Common myeloid progenitor, CD34-positive (primary cell): ENCODE data around the gene SASH1.

Source experiments
- CTCF ChIA-PET: fragments of 350-600 bp; sonication (Branson Sonifier 250); formaldehyde crosslinking; loops from one replicate; lab custom pipeline; 2021; ENCODE audit warnings: antibody characterized with exemption; lab: Charles Lee
- POLR2A ChIA-PET: fragments of 350-600 bp; sonication (Branson Sonifier 250); formaldehyde crosslinking; loops from one replicate; lab custom pipeline; 2021; ENCODE audit warnings: antibody characterized with exemption; lab: Charles Lee
- DNase-seq, 3 donors: peaks; one replicate each; pipeline versions ENCODE4 v3.0.0 to v3.0.0-alpha.2; 2013
- H3K27ac ChIP-seq, 2 experiments: 1 replicate in 1 of 2; 2 replicates in 1 of 2; pipeline ENCODE4 v1.7.0; 2013; ENCODE audit warnings: inconsistent platforms in 2 of 2, low read length in 2 of 2, mild to moderate bottlenecking in 2 of 2, low read depth in 1 of 2, moderate library complexity in 1 of 2; ENCODE audit not compliant: severe bottlenecking in 2 of 2, insufficient read depth in 1 of 2, poor library complexity in 1 of 2
- H3K27me3 ChIP-seq, 5 experiments: replicated peaks in 2 of 5; 1 replicate in 3 of 5; 2 replicates in 2 of 5; pipeline versions ENCODE4 v1.6.1 to v1.7.0; 2013; ENCODE audit warnings: low read length in 4 of 5, mild to moderate bottlenecking in 2 of 5, moderate library complexity in 2 of 5, inconsistent platforms in 1 of 5; ENCODE audit not compliant: insufficient read depth in 5 of 5, control insufficient read depth in 4 of 5
- H3K36me3 ChIP-seq, 4 experiments: 1 replicate in 2 of 4; 2 replicates in 2 of 4; pipeline versions ENCODE4 v1.6.1 to v1.7.0; 2013; ENCODE audit warnings: low read length in 3 of 4, control low read depth in 1 of 4, mild to moderate bottlenecking in 1 of 4; ENCODE audit not compliant: control insufficient read depth in 4 of 4, insufficient read depth in 4 of 4
- H3K4me1 ChIP-seq, 4 experiments: 1 replicate in 3 of 4; 2 replicates in 1 of 4; pipeline versions ENCODE4 v1.6.1 to v1.7.1; 2013; ENCODE audit warnings: low read length in 3 of 4, mild to moderate bottlenecking in 3 of 4, control low read depth in 1 of 4, inconsistent platforms in 1 of 4, moderate library complexity in 1 of 4; ENCODE audit not compliant: control insufficient read depth in 4 of 4, insufficient read depth in 4 of 4; ENCODE audit errors: control extremely low read depth in 1 of 4
- H3K4me3 ChIP-seq, 7 experiments: 1 replicate in 4 of 7; 2 replicates in 3 of 7; pipeline versions ENCODE4 v1.5.1 to v1.7.0; 2013; ENCODE audit warnings: mild to moderate bottlenecking in 7 of 7, low read length in 6 of 7, moderate library complexity in 6 of 7, inconsistent platforms in 2 of 7, low read depth in 2 of 7, control low read depth in 1 of 7; ENCODE audit not compliant: insufficient read depth in 4 of 7, control insufficient read depth in 1 of 7; ENCODE audit errors: extremely low read depth in 1 of 7
- H3K9me3 ChIP-seq, 5 experiments: 1 replicate in 4 of 5; 2 replicates in 1 of 5; pipeline versions ENCODE4 v1.6.1 to v1.7.1; 2013; ENCODE audit warnings: low read length in 4 of 5, mild to moderate bottlenecking in 2 of 5, inconsistent platforms in 1 of 5, low read depth in 1 of 5, moderate library complexity in 1 of 5; ENCODE audit not compliant: control insufficient read depth in 4 of 5, insufficient read depth in 2 of 5; ENCODE audit errors: control extremely low read depth in 1 of 5
- WGBS: methylation state at CpG from one replicate; pipeline ENCODE4 v1.1.5; 2013; ENCODE audit not compliant: insufficient coverage; 5-methylcytosine and 5-hydroxymethylcytosine counted together

Gene SASH1

GRCh38 chr6:148559848-148560433, 217.3 kb downstream of the SASH1 start:
- Histone ChIP-seq H3K4me1 (peaks cover 4 to 24% (median 18%) of the 10 kb centered on the region in 4 experiments), H3K27me3 (peaks cover 0 to 22% (median 9%) of the 10 kb centered on the region in 5 experiments), H3K27ac (no peak overlapping the region), H3K36me3 (no peaks in the 10 kb centered on the region), H3K9me3 (no peaks in the 10 kb centered on the region), H3K4me3 (peak overlapping the region; percentile 18 to 71 (median 51))
- DNase-seq = peak; percentile 68 to 82 (median 81)
- POLR2A ChIA-PET = no interaction called here
- CTCF ChIA-PET = interaction anchor here (0.6 to 5.6 kb wide), 11 partner anchors 9 to 955 kb away, joined by 3 to 35 read pairs (median 4); no protein-coding TSS in a partner anchor
- WGBS = 4% methylated on average over 42 of the region's 46 CpGs

- H3K4me1 ChIP-seq = peaks cover 4 to 28% (median 18%) of the 10 kb centered on the region in 4 experiments
- DNase-seq = no peak
- H3K36me3 ChIP-seq = no peaks in the 10 kb centered on the region
- CTCF ChIA-PET = interaction anchor here (5.6 kb wide), 1 partner anchor 16 kb away, joined by 35 read pairs; no protein-coding TSS in a partner anchor
- H3K4me3 ChIP-seq = no peak overlapping the region
- no peaks in the 10 kb centered on the region for H3K9me3 ChIP-seq
- peaks cover 0 to 18% (median 10%) of the 10 kb centered on the region in 5 experiments for H3K27me3 ChIP-seq
- WGBS = 100% methylated on average over 6 of the region's 6 CpGs
- POLR2A ChIA-PET = no interaction called here
- no peak overlapping the region for H3K27ac ChIP-seq
Measured at GRCh38 chr6:148561629-148562028, 219.0 kb downstream of the SASH1 start.

- 100% methylated on average over 5 of the region's 5 CpGs for WGBS
- peaks cover 0 to 15% (median 6%) of the 10 kb centered on the region in 4 experiments for H3K4me1 ChIP-seq
- ChIA-PET POLR2A (no interaction called here), CTCF (interaction anchor here (5.6 kb wide), 1 partner anchor 14 kb away, joined by 35 read pairs; no protein-coding TSS in a partner anchor)
- no peaks in the 10 kb centered on the region for H3K9me3 ChIP-seq
- no peaks in the 10 kb centered on the region for H3K36me3 ChIP-seq
- peaks cover 0 to 18% (median 10%) of the 10 kb centered on the region in 5 experiments for H3K27me3 ChIP-seq
- no peak for DNase-seq
- H3K27ac ChIP-seq = no peak overlapping the region
- H3K4me3 ChIP-seq = no peak overlapping the region
Measured at GRCh38 chr6:148563066-148563465, 220.4 kb downstream of the SASH1 start.

DNA sequence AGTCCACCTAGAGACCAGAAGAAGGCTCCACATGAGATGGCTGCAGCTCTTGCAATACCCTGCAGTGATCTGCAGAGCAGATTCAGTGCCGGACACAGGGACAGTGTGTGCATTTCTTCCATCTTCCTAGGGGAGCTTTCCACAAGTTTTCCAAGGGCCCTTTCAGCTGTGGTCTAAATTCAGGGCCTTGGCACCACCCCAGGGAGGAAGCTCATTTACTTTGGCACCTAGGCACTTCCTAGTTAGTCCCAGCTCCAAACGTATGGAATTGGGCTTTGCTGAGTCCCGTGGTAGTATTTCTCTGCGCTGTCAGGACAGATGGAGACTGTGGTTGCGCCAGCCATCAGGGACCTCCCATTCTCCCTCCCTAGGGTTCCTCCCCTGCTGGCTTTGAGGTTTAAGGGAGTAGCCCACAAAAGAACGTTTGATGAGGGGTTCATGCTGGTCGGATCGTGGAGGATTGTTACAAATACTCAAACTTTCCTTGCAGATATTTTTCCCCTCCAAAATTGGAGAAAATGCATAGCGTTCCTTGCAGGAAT, 221.9 kb downstream of the SASH1 start:
- H3K4me1 ChIP-seq = peaks cover 0 to 8% (median 4%) of the 10 kb centered on the region in 4 experiments
- no peak overlapping the region for H3K4me3 ChIP-seq
- ChIA-PET POLR2A (no interaction called here), CTCF (interaction anchor here (5.6 kb wide), 1 partner anchor 13 kb away, joined by 35 read pairs; no protein-coding TSS in a partner anchor)
- H3K27ac ChIP-seq = no peak overlapping the region
- DNase-seq = no peak
- H3K27me3 ChIP-seq = peaks cover 0 to 15% (median 8%) of the 10 kb centered on the region in 5 experiments
- H3K36me3 ChIP-seq = no peaks in the 10 kb centered on the region
- H3K9me3 ChIP-seq = no peaks in the 10 kb centered on the region
- WGBS = 83% methylated on average over 8 of the region's 9 CpGs

- Histone ChIP-seq H3K27me3 (peaks cover 0 to 10% (median 8%) of the 10 kb centered on the region in 5 experiments), H3K4me1 (peaks cover 0 to 6% (median 2%) of the 10 kb centered on the region in 4 experiments), H3K9me3 (no peaks in the 10 kb centered on the region), H3K4me3 (no peak overlapping the region), H3K27ac (no peak overlapping the region), H3K36me3 (no peaks in the 10 kb centered on the region)
- DNase-seq = no peak
- WGBS = 95% methylated on average over 6 of the region's 8 CpGs
- POLR2A ChIA-PET = no interaction called here
- CTCF ChIA-PET = no interaction called here
Measured at GRCh38 chr6:148565321-148565926, 222.8 kb downstream of the SASH1 start.

DNA sequence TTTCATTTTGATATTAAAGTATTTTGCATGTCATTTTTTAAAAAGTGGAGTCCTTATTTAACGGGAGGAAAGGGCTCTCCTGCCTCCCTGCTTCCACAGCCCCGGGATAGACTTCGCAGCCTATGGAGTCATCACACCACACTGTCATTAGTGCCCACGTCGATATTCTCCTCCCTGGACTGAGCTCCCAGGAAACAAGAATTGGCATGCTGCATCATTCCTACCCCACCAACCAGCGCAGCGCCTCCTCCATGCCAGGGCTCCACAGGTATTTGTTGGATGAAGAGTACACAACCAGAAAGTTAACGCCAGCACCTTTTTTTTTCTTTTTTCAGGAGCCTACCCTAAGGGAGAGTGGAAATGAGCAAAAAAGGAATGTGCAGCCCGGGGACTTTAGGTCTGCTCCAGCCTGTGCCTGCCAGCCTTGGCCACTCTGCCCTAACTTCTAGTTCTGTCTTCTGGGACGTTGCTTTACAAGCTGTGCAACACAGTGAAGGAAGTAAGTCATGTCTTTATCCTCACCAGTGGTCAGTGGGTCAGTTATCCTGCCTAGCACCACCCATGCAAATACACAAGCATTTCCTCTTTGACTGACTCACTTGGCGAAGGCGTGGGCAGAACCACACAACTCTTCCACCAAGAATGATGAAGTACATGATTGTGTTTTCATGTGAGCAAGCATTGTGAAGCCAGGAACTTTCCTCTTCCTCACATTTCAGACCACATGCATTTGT, 223.5 kb downstream of the SASH1 start:
- Histone ChIP-seq H3K4me3 (no peak overlapping the region), H3K4me1 (peaks cover 0 to 9% (median 6%) of the 10 kb centered on the region in 4 experiments), H3K27me3 (peaks cover 0 to 10% (median 4%) of the 10 kb centered on the region in 5 experiments), H3K27ac (no peak overlapping the region), H3K36me3 (no peaks in the 10 kb centered on the region), H3K9me3 (no peaks in the 10 kb centered on the region)
- 50% methylated on average over 2 of the region's 12 CpGs for WGBS
- ChIA-PET POLR2A (no interaction called here), CTCF (no interaction called here)
- peak in 1 of 3 donors; percentile 9 for DNase-seq
